ENCODE measurements around the gene KAZN. TPM values are rescaled to one million over a fixed set of nuclear protein-coding genes. Genes with fewer than 3 reads are reported as not detected.

KAZN gene
- total RNA-seq, 1 experiment from 2014 or later, result 7.0 TPM

DNA sequence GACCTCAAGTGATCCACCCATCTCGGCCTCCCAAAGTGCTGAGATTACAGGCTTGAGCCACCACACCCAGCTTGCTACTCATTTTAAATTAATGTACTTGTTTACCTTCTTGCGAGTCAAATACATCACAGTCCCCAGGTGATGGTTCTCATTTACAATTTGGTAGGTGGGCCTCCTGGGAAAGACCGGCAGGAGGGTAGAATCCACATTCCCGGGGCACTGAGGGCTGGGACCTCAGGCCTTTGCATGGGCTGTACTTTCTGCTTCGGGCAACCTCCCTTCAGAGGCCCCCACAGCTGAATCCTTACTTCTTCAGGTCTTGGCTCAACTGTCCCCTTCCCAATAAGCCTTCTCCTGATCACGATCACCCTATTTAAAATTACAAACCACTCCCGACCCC is 165.5 kb downstream of the KAZN start:
- DNase-seq (ENCODE audit: low read depth), result no peak
- in situ Hi-C loops (cut with HindIII; ENCODE audit: low pct_unique_long_range_greater_than_20kb, low sequenced_read_pairs), result no loop called here

GRCh38 chr1:14765773-14766172 is 167.3 kb downstream of the KAZN start:
- peak; percentile 93 for DNase-seq (ENCODE audit: low read depth)
- in situ Hi-C loops (cut with HindIII; ENCODE audit: low pct_unique_long_range_greater_than_20kb, low sequenced_read_pairs), result no loop called here

GRCh38 chr1:14767075-14767474 is 168.6 kb downstream of the KAZN start:
- DNase-seq (ENCODE audit: low read depth), result no peak
- in situ Hi-C loops (cut with HindIII; ENCODE audit: low pct_unique_long_range_greater_than_20kb, low sequenced_read_pairs), result no loop called here

GRCh38 chr1:14768582-14769304 is 170.3 kb downstream of the KAZN start:
- DNase-seq (ENCODE audit: low read depth), result no peak
- in situ Hi-C loops (cut with HindIII; ENCODE audit: low pct_unique_long_range_greater_than_20kb, low sequenced_read_pairs), result no loop called here

- in situ Hi-C loops (cut with HindIII; ENCODE audit: low pct_unique_long_range_greater_than_20kb, low sequenced_read_pairs), result no loop called here
- no peak for DNase-seq (ENCODE audit: low read depth)
These were observed 171.2 kb downstream of the KAZN start for GRCh38 chr1:14769486-14770274.

DNA sequence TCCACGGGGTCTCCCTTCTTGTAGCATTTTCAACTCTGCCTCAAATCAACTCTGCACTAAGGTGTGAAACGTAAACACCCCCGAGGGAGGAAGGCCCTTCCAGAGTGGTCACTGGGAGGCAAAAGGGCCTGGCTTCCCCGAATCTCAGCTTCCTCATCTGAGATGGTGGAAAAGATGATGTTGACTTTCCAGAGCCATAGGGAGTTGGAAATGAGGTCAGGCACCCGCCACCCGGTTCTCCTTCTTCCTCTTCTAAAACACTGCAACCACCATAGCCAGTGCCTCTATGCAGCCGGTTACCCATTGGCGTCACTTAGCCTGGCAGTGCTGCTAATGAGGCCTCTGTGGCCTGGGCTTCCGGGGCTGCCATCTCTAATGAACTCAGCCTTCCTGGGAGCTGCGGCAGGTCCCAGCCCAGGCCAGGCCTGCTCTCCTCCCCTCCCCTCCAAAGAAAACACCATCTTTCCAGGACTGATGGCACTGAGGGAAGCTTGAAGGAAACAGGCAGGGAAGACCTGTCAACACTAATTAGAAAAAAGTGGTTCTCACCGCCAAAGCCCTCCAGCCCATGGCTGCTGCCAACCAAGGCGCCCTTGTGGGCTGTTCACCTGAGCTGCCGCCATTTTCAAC is 175.0 kb downstream of the KAZN start:
- in situ Hi-C loops (cut with HindIII; ENCODE audit: low pct_unique_long_range_greater_than_20kb, low sequenced_read_pairs), result no loop called here

DNA sequence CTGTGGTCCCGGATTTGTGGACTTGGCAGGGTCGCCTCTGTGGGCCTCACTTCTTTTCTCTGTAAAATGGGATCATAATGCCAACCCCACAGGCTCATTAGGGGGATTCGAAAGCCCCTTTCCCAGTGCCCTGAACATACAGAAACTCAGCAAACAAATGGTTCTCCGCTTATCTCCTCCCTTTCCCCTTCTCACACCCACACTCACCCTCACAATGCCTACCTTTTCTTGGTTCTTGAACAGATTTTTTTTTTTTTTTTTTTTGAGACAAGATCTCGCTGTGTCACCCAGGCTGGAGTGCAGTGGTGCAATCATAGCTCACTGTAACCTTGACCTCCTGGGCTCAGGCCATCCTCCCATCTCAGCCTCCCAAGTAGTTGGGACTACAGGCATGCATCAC is 175.7 kb downstream of the KAZN start:
- in situ Hi-C loops (cut with HindIII; ENCODE audit: low pct_unique_long_range_greater_than_20kb, low sequenced_read_pairs), result no loop called here
- no peak for DNase-seq (ENCODE audit: low read depth)

More for the DNA sequence above, 175.0 kb downstream of the KAZN start:
- no peak for DNase-seq (ENCODE audit: low read depth)

DNA sequence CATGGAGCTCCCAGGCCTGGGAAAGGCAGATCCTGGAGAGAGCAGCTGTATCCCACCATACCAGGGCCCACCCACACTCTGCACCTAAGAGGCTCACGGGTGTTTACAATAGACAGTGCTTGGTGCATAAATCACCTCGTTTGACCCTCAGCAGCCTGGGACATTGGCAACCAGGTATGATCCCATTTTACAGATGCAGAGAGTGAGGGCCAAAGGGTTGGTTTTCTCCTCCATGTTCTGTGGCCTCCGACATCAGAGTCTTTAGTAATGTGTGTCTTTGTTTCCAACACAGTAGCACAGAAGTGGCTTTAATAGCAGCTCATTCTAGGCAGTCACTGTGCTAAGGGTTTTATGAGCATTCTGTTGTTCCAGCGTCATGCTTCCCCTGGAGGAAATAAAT is 176.5 kb downstream of the KAZN start:
- in situ Hi-C loops (cut with HindIII; ENCODE audit: low pct_unique_long_range_greater_than_20kb, low sequenced_read_pairs), result no loop called here
- DNase-seq (ENCODE audit: low read depth), result no peak

- in situ Hi-C loops (cut with HindIII; ENCODE audit: low pct_unique_long_range_greater_than_20kb, low sequenced_read_pairs), result no loop called here
- DNase-seq (ENCODE audit: low read depth), result no peak
These were observed 176.9 kb downstream of the KAZN start for GRCh38 chr1:14775434-14775833.

DNA sequence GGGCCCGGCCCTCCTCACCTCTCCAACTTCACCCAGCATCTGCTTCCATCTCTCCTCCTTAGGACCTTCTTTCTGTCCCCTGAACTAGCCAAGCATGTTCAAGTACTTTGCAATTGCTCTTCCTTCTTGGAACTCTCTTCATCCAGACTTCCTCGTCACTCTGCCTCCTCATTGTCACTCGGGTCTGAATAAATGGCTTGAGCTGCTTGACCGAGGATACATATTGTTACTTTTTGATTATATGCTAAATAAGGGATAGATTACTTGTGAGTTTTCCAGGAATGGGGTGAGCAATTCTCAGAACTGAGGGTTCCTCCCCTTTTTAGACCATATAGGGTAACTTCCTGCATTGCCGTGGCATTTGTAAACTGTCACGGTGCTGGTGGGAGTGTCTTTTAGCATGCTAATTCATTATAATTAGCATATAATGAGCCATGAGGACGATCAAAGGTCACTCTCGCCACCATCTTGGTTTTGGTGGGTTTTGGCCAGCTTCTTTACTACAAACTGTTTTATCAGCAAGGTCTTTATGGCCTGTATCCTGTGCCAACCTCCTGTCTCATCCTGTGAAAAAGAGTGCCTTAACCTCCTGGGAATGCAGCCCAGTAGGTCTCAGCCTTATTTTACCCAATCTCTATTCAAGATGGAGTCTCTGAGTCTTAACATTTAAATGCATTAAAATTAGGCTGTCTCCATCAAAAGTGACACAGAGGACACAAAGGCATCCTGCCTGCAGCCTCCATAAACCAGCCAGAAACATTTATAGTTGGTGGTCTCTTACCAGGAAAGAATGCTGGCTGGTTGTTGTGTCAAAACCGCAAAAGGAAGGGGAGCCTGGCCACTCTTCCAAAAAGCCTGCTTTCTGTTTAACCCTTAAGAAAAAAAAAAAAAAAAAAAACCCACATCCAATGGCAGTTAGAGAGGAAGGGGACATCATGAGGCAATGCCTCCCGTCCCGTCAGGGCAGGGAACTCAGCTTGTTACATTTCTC is 179.3 kb downstream of the KAZN start:
- in situ Hi-C loops (cut with HindIII; ENCODE audit: low pct_unique_long_range_greater_than_20kb, low sequenced_read_pairs), result no loop called here
- DNase-seq (ENCODE audit: low read depth), result no peak

DNA sequence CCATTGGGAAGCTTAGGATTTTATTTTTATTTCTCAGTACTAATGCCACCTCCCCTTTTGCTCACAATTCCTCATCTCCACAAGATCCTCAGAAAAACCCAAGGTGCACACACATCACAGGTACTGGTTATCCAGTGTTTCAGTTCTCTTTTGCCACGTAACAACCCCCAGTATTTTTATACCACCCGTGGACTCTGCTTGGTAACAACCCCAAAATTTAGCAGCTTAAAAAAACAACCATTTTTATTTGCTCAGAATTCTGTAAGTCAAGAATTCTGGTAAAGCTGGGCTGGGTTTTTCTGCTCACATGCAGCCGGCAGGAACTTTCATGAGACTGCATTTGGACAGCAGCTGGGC is 180.0 kb downstream of the KAZN start:
- no peak for DNase-seq (ENCODE audit: low read depth)
- in situ Hi-C loops (cut with HindIII; ENCODE audit: low pct_unique_long_range_greater_than_20kb, low sequenced_read_pairs), result no loop called here

GRCh38 chr1:14778898-14779865 is 180.7 kb downstream of the KAZN start:
- DNase-seq (ENCODE audit: low read depth), result no peak
- in situ Hi-C loops (cut with HindIII; ENCODE audit: low pct_unique_long_range_greater_than_20kb, low sequenced_read_pairs), result no loop called here

- in situ Hi-C loops (cut with HindIII; ENCODE audit: low pct_unique_long_range_greater_than_20kb, low sequenced_read_pairs), result no loop called here
- no peak for DNase-seq (ENCODE audit: low read depth)
These were observed 181.8 kb downstream of the KAZN start for GRCh38 chr1:14780271-14780670.

DNA sequence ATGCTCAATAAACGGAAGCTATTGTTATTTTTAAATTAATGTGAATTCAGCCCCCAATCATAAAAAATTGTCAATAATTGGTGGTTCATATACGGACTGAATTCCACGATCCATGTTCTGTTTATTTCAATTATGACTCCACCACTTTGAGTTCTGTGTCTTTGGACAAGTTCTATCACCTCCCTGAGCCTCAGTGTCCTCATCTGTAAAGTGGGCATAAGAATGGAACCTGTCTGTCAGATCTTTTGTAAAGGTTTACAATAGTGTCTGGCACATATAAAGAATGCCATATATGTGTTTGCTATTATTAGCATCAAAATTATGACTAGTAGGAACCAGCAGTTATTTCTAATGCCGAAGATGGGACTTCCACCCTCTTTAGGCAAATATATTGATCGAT is 183.3 kb downstream of the KAZN start:
- in situ Hi-C loops (cut with HindIII; ENCODE audit: low pct_unique_long_range_greater_than_20kb, low sequenced_read_pairs), result no loop called here
- DNase-seq (ENCODE audit: low read depth), result no peak

DNA sequence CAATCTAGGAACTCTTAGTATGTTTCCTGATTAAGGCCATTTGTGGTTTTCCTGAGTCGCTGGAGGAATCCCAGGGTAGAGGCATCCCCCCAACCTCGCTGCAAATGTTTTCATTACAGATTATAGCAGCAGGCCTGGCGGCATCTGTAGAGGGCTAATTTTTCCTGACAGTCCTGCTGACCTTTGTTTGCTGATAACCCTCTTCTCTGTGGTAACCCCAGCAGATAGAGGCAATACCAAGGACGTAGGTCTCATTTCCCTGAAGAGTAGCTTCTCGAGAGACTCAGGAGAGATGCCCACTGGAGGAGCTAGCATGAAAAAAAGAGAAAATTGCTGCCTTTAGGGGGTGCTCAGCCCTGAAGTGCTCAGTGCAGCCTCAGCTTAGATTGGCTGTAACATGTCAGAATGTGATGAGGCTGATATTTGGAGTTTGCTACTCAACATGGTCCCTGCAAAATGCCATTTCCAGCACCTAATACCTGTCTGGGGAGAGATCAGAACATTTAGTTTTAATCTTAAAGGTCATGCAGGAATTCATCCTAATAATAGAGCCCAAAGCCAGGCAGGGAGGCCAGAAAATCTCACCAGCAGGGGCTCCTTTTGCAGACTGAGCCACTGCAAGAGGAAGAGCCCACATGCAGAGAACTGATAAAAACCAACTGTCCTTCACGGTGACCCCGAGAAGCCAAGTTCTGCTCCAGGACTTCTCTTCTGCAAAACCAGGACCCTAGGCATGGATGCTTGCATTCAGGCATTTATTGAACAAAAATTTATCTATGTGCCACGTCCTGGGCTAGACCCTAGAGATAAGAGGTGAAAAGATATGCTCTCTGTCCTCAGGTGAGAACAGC is 184.5 kb downstream of the KAZN start:
- DNase-seq (ENCODE audit: low read depth), result no peak
- in situ Hi-C loops (cut with HindIII; ENCODE audit: low pct_unique_long_range_greater_than_20kb, low sequenced_read_pairs), result no loop called here

DNA sequence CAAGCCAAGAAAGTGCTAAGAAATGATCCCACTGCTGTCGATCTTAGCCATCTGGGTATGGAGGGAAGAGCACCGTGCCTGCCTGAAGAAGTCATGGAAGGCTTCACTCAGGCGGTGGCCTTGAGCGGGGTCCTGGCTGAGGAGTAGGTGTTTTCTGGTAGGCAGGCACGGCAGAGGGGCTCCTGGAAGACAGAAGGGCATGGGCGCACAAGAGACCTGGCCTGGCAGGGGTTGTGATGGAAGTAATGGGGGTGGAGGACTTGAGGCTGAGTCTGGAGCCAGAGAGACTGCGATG is 185.1 kb downstream of the KAZN start:
- DNase-seq (ENCODE audit: low read depth), result no peak
- in situ Hi-C loops (cut with HindIII; ENCODE audit: low pct_unique_long_range_greater_than_20kb, low sequenced_read_pairs), result no loop called here
